BLaER1 (cell line): ENCODE measurements around the gene ERBIN.
"Not testable (repeated sequence)": the region's sequence is repeated elsewhere in the genome, so short reads cannot be mapped to it uniquely, and the experiment has no call there.

ENCODE experiments used
- H3K27ac ChIP-seq: shearing (Covaris generic); formaldehyde crosslinking; 2 replicates; pipeline ENCODE4 v1.8.1; 2022
- H3K27me3 ChIP-seq: shearing (Covaris generic); formaldehyde crosslinking; 2 replicates; pipeline ENCODE4 v1.8.1; 2022
- H3K36me3 ChIP-seq: shearing (Covaris generic); formaldehyde crosslinking; 2 replicates; pipeline ENCODE4 v1.8.1; 2022
- H3K4me1 ChIP-seq: shearing (Covaris generic); formaldehyde crosslinking; 2 replicates; pipeline ENCODE4 v1.8.1; 2022
- H3K4me2 ChIP-seq: shearing (Covaris generic); formaldehyde crosslinking; 2 replicates; pipeline ENCODE4 v1.8.1; 2022
- H3K4me3 ChIP-seq: shearing (Covaris generic); formaldehyde crosslinking; 2 replicates; pipeline ENCODE4 v1.8.1; 2022
- H3K9ac ChIP-seq: shearing (Covaris generic); formaldehyde crosslinking; 2 replicates; pipeline ENCODE4 v1.8.1; 2022
- H3K9me3 ChIP-seq: shearing (Covaris generic); formaldehyde crosslinking; 2 replicates; pipeline ENCODE4 v1.8.1; 2022
- H4K20me1 ChIP-seq: shearing (Covaris generic); formaldehyde crosslinking; 2 replicates; pipeline ENCODE4 v1.8.1; 2022
- Cebpa-rat ChIP-seq: shearing (Covaris generic); IDR thresholded peaks from 2 replicates; pipeline ENCODE4 v1.8.1; 2022

The ERBIN gene

GRCh38 chr5:65914641-65915196 lies 11.7 kb upstream of the ERBIN start:
- H3K27ac ChIP-seq, result no peak overlapping the region
- TF ChIP-seq Cebpa-rat, result no peak
- H3K27me3 ChIP-seq, result no peaks in the 10 kb centered on the region
- H3K4me3 ChIP-seq, result no peak overlapping the region
- H3K4me1 ChIP-seq, result no peaks in the 10 kb centered on the region
- no peaks in the 10 kb centered on the region for H3K9me3 ChIP-seq
- H3K4me2 ChIP-seq, result no peak overlapping the region
- no peaks in the 10 kb centered on the region for H4K20me1 ChIP-seq
- no peaks in the 10 kb centered on the region for H3K36me3 ChIP-seq
- H3K9ac ChIP-seq, result no peak overlapping the region

DNA sequence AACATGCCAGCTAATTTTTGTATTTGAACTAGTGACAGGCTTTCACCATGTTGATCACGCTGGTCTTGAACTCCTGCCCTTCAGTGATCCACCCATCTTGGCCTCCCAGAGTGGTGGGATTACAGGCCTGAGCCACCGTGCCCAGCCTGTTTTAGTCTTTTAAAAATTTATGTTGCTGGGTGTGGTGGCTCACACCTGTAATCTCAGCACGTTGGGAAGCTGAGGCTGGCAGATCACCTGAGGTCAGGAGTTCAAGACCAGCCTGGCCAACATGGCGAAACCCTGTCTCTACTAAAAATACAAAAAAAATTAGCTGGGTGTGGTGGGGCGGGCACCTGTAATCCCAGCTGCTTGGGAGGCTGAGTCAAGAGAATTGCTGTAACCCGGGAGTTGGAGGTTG lies 10.7 kb upstream of the ERBIN start:
- not testable (repeated sequence) for H3K36me3 ChIP-seq, H3K27ac ChIP-seq, H3K4me1 ChIP-seq, H3K27me3 ChIP-seq, H4K20me1 ChIP-seq, H3K4me2 ChIP-seq, H3K9ac ChIP-seq, H3K9me3 ChIP-seq, H3K4me3 ChIP-seq

- Histone ChIP-seq H4K20me1 (no peaks in the 10 kb centered on the region), H3K9ac (no peak overlapping the region), H3K4me1 (no peaks in the 10 kb centered on the region), H3K27ac (no peak overlapping the region), H3K4me2 (no peak overlapping the region), H3K9me3 (no peaks in the 10 kb centered on the region), H3K27me3 (no peaks in the 10 kb centered on the region), H3K4me3 (no peak overlapping the region), H3K36me3 (no peaks in the 10 kb centered on the region)
- no peak for TF ChIP-seq Cebpa-rat
Observed at GRCh38 chr5:65916066-65916465, 10.3 kb upstream of the ERBIN start.

- H3K9me3 ChIP-seq, result no peaks in the 10 kb centered on the region
- H3K9ac ChIP-seq, result no peak overlapping the region
- no peaks in the 10 kb centered on the region for H3K36me3 ChIP-seq
- no peaks in the 10 kb centered on the region for H4K20me1 ChIP-seq
- H3K27me3 ChIP-seq, result no peaks in the 10 kb centered on the region
- no peak overlapping the region for H3K4me2 ChIP-seq
- no peak overlapping the region for H3K4me3 ChIP-seq
- no peaks in the 10 kb centered on the region for H3K4me1 ChIP-seq
- TF ChIP-seq Cebpa-rat, result no peak
- no peak overlapping the region for H3K27ac ChIP-seq
Observed at GRCh38 chr5:65916636-65917035, 9.7 kb upstream of the ERBIN start.

DNA sequence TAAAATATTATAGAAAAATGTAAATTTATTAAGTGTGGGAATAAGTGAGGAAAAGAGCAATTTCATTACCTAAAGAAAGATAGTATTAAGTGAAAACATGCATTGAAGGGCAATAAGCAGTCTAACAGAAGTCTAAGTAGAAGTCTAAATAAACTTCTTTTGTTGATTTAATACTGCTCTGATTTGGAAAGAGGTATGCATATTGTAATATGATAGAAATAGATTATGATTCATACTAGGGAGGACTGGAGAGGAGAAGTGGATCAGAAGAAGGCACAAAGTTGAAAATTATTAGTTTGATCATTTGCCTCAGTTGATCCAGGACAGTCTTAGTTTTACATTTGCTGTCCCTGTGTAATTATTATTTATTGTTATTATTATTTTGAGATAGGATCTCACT lies 6.6 kb upstream of the ERBIN start:
- H4K20me1 ChIP-seq, result no peaks in the 10 kb centered on the region
- peaks cover 10% of the 10 kb centered on the region for H3K4me1 ChIP-seq
- no peaks in the 10 kb centered on the region for H3K27me3 ChIP-seq
- H3K9ac ChIP-seq, result no peak overlapping the region
- no peak overlapping the region for H3K4me2 ChIP-seq
- no peaks in the 10 kb centered on the region for H3K36me3 ChIP-seq
- no peak overlapping the region for H3K4me3 ChIP-seq
- no peak overlapping the region for H3K27ac ChIP-seq
- no peak for TF ChIP-seq Cebpa-rat
- H3K9me3 ChIP-seq, result no peaks in the 10 kb centered on the region

DNA sequence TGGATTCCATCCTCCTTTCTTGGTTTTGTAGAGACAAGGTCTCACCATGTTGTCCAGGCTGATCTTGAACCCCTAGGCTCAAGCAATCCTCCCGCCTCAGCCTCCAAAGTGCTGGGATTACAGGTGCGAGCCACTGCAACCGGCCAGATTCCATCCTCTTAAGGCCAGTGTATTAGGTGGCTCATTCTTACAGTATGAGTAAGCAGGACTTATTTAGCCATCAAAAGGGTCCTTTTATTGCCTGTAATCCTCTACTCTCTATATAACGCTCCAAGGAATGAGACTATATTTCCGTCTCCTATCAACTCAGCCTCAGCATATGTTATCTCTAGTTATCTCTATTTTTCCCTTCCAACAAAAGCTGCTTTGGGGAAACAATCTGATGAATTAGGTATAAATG lies 3.0 kb upstream of the ERBIN start:
- Histone ChIP-seq H3K27me3 (no peaks in the 10 kb centered on the region), H3K27ac (no peak overlapping the region), H3K9me3 (no peaks in the 10 kb centered on the region), H3K9ac (no peak overlapping the region), H3K4me1 (peaks cover 11% of the 10 kb centered on the region), H3K4me2 (no peak overlapping the region), H3K36me3 (no peaks in the 10 kb centered on the region), H4K20me1 (peaks cover 13% of the 10 kb centered on the region), H3K4me3 (no peak overlapping the region)
- no peak for TF ChIP-seq Cebpa-rat

DNA sequence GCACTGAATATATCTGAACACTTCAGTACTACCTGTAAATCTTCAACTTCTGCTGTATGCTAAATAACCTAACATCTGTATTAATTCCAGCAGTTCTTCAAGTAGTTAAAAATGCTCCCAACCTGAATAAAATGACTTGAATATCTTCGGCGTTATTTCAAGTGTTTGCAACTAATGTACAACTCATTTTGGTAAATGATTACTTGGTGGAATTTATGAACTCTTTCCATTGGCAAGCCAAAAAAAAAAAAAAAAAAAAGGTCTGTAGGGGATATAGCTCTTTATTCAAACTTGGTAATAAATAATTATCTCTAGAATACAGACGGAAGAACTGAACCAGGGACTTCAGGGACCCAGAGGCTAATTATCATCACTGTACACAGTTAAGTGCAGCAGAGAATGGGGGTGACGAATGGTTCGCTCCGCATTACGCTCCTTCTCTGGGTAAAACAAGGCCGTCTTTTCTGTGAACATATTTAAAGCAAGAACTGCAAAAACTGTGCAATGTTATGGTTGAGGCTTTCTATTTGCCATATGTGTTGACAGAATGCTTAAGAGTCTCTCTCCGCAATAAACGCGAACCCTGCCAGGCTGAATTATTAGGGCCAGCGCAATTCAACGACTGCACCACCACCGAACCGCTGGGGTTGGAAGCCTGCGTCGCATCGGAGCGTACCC lies 1.9 kb upstream of the ERBIN start:
- Histone ChIP-seq H3K36me3 (peaks cover under 1% of the 10 kb centered on the region; the same call in 1 of the 2 replicates), H3K27ac (peak overlapping the region; percentile 99), H3K4me1 (peaks cover 22% of the 10 kb centered on the region), H3K9ac (peak overlapping the region; percentile 99), H3K4me2 (peak overlapping the region; percentile 90), H3K27me3 (no peaks in the 10 kb centered on the region), H3K9me3 (no peaks in the 10 kb centered on the region), H3K4me3 (peak overlapping the region; percentile 89), H4K20me1 (peaks cover 25% of the 10 kb centered on the region)
- TF ChIP-seq Cebpa-rat, result no peak

- Histone ChIP-seq H4K20me1 (peaks cover 31% of the 10 kb centered on the region), H3K4me3 (peak overlapping the region; percentile 89), H3K9me3 (no peaks in the 10 kb centered on the region), H3K27me3 (no peaks in the 10 kb centered on the region), H3K4me2 (peak overlapping the region; percentile 90), H3K9ac (peak overlapping the region; percentile 99), H3K36me3 (peaks cover 6% of the 10 kb centered on the region; the same call in 1 of the 2 replicates), H3K27ac (peak overlapping the region; percentile 99), H3K4me1 (peaks cover 28% of the 10 kb centered on the region)
- TF ChIP-seq Cebpa-rat, result no peak
Observed at GRCh38 chr5:65925044-65925600, 1.3 kb upstream of the ERBIN start.

DNA sequence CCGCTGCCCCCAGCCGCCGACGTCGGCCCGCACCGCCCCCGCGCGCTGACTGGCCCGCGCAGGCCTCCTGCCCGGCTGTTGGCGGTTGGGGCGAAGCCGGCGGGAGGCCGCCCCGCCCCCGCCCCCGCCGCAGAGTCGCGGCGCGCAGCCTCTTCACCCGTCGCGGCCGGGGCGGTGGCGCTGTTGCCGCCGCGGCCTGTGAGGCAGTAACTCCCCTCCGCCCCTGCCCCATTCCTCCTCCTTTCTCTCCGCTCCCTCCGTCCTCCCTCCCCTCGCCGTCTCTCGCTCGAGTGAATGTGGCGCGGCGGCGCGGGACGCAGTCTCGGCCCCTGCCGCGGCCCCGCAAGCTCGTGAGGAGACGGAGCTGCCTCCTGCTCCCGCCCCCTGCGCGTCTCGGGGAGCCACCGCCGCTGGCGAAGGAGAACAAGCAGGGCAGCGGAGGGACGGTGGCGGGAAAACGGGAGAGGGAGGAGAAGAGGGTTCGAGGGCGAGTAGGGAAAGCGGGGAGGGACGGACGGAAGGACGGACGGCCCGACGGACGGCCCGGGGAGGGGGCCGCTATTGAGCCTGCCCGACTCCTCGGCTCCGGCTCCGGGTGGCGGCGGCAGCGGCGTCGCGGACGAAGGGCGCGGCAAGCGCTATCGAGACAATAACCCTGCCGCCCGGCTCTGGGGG lies 637 bp upstream of the ERBIN start:
- Histone ChIP-seq H3K4me1 (peaks cover 28% of the 10 kb centered on the region), H3K4me3 (peak overlapping the region; percentile 89), H3K9me3 (no peaks in the 10 kb centered on the region), H3K27me3 (no peaks in the 10 kb centered on the region), H3K27ac (peak overlapping the region; percentile 99), H4K20me1 (peaks cover 37% of the 10 kb centered on the region), H3K9ac (peak overlapping the region; percentile 99), H3K4me2 (peak overlapping the region; percentile 90), H3K36me3 (peaks cover 13% of the 10 kb centered on the region; the same call in 1 of the 2 replicates)
- TF ChIP-seq Cebpa-rat, result no peak

DNA sequence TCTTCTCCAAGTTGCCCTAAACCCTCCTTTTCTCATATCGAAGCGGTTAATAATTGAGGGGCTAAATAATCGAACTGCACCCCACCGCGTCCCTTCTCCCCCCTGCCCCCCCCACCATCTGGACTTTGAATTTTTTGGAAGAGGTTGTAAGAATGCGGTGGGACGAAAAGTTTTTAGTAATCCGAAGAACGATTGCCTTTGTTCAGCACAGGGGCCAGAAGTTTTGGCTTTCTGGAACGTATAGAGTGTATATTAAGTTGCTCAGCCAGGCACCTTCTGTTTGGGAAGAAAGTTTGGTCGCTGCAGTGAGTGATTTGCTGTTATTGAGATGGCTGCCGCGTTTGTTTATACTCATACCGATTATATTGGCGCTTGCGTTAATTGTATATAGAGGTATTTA lies 518 bp downstream of the ERBIN start:
- H3K4me2 ChIP-seq, result peak overlapping the region; percentile 90
- H3K9me3 ChIP-seq, result peaks cover 4% of the 10 kb centered on the region; the same call in 1 of the 2 replicates
- H4K20me1 ChIP-seq, result peaks cover 49% of the 10 kb centered on the region
- TF ChIP-seq Cebpa-rat, result no peak
- H3K4me3 ChIP-seq, result peak overlapping the region; percentile 89
- peaks cover 28% of the 10 kb centered on the region for H3K4me1 ChIP-seq
- H3K27me3 ChIP-seq, result no peaks in the 10 kb centered on the region
- H3K9ac ChIP-seq, result peak overlapping the region; percentile 99
- H3K27ac ChIP-seq, result peak overlapping the region; percentile 99
- H3K36me3 ChIP-seq, result peaks cover 23% of the 10 kb centered on the region; the same call in 1 of the 2 replicates
